OCI-LY7 (cell line): ENCODE results near the gene SMAD1.

ENCODE experiments used
- EZH2phosphoT487 ChIP-seq: fragments of 200-600 bp; sonication (generic); IDR thresholded peaks from 2 replicates; pipeline ENCODE4 v1.6.1; 2018; ENCODE audit warnings: low read depth, borderline replicate concordance, mild to moderate bottlenecking, mixed run types, antibody characterized with exemption, low read length, moderate library complexity, mixed read lengths
- TF ChIP-seq, protein P1 (sequence below): fragments of 200-600 bp; sonication (generic); conservative IDR thresholded peaks from 2 replicates; pipeline ENCODE4 v1.5.1; 2014; ENCODE audit warnings: mild to moderate bottlenecking, antibody characterized with exemption, low read length, moderate library complexity, mixed read lengths

DNA sequence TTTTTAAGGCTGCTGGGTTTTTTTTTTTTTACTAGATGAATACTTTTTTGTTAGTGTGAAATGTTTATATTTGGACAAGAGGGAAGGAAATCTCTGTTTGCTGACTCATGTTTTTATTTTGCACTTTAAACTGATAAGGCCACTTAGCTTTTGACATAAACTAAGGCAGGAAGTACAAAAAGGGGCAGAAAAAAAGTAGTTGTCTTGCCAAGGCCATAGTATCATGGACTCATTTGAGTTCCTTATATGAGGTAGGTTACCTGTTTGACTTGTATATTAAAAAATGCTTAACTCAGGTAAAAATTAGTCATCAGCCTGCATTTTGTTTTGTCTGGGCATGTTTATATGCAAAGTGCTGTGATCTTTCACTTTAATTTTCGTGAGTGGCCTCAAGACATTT is 26.0 kb downstream of the SMAD1 start:
- TF ChIP-seq, protein P1, sequence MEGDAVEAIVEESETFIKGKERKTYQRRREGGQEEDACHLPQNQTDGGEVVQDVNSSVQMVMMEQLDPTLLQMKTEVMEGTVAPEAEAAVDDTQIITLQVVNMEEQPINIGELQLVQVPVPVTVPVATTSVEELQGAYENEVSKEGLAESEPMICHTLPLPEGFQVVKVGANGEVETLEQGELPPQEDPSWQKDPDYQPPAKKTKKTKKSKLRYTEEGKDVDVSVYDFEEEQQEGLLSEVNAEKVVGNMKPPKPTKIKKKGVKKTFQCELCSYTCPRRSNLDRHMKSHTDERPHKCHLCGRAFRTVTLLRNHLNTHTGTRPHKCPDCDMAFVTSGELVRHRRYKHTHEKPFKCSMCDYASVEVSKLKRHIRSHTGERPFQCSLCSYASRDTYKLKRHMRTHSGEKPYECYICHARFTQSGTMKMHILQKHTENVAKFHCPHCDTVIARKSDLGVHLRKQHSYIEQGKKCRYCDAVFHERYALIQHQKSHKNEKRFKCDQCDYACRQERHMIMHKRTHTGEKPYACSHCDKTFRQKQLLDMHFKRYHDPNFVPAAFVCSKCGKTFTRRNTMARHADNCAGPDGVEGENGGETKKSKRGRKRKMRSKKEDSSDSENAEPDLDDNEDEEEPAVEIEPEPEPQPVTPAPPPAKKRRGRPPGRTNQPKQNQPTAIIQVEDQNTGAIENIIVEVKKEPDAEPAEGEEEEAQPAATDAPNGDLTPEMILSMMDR, result no peak
- TF ChIP-seq EZH2phosphoT487, result no peak
